ENCODE measurements around the gene TRAF3.
A peak's percentile ranks its signal among the peaks of the same experiment; 100 is the strongest.
"Not testable (repeated sequence)": the region's sequence is repeated elsewhere in the genome, so short reads cannot be mapped to it uniquely, and the experiment has no call there.

Gene TRAF3

GRCh38 chr14:102751088-102751487, 26.2 kb upstream of the TRAF3 start:
- DNase-seq (ENCODE audit: extremely low read depth in 1 of 2, low read depth in 1 of 2), result no peak

- DNase-seq (ENCODE audit: extremely low read depth in 1 of 2, low read depth in 1 of 2), result no peak
Observed at GRCh38 chr14:102752239-102752847, 24.9 kb upstream of the TRAF3 start.

GRCh38 chr14:102754370-102755262, 22.6 kb upstream of the TRAF3 start:
- no peak for DNase-seq (ENCODE audit: extremely low read depth in 1 of 2, low read depth in 1 of 2)

GRCh38 chr14:102757646-102758045, 19.6 kb upstream of the TRAF3 start:
- DNase-seq (ENCODE audit: extremely low read depth in 1 of 2, low read depth in 1 of 2), result no peak

GRCh38 chr14:102758087-102758486, 19.2 kb upstream of the TRAF3 start:
- no peak for DNase-seq (ENCODE audit: extremely low read depth in 1 of 2, low read depth in 1 of 2)

GRCh38 chr14:102759456-102760187, 17.6 kb upstream of the TRAF3 start:
- no peak for DNase-seq (ENCODE audit: extremely low read depth in 1 of 2, low read depth in 1 of 2)

- DNase-seq (ENCODE audit: extremely low read depth in 1 of 2, low read depth in 1 of 2), result no peak
Observed at GRCh38 chr14:102760496-102761193, 16.6 kb upstream of the TRAF3 start.

GRCh38 chr14:102761206-102761605, 16.0 kb upstream of the TRAF3 start:
- DNase-seq (ENCODE audit: extremely low read depth in 1 of 2, low read depth in 1 of 2), result no peak

- no peak for DNase-seq (ENCODE audit: extremely low read depth in 1 of 2, low read depth in 1 of 2)
Observed at GRCh38 chr14:102764220-102764671, 13.0 kb upstream of the TRAF3 start.

- not testable (repeated sequence) for DNase-seq (ENCODE audit: extremely low read depth in 1 of 2, low read depth in 1 of 2)
Observed at GRCh38 chr14:102765770-102766169, 11.5 kb upstream of the TRAF3 start.

GRCh38 chr14:102768223-102769048, 8.8 kb upstream of the TRAF3 start:
- DNase-seq (ENCODE audit: extremely low read depth in 1 of 2, low read depth in 1 of 2), result no peak

- DNase-seq (ENCODE audit: extremely low read depth in 1 of 2, low read depth in 1 of 2), result no peak
Observed at GRCh38 chr14:102769049-102769327, 8.3 kb upstream of the TRAF3 start.

- DNase-seq (ENCODE audit: extremely low read depth in 1 of 2, low read depth in 1 of 2), result no peak
Observed at GRCh38 chr14:102770147-102771123, 6.8 kb upstream of the TRAF3 start.

- DNase-seq (ENCODE audit: extremely low read depth in 1 of 2, low read depth in 1 of 2), result no peak
Observed at GRCh38 chr14:102771144-102771543, 6.1 kb upstream of the TRAF3 start.

- no peak for DNase-seq (ENCODE audit: extremely low read depth in 1 of 2, low read depth in 1 of 2)
Observed at GRCh38 chr14:102772781-102773570, 4.3 kb upstream of the TRAF3 start.

GRCh38 chr14:102774391-102775153, 2.7 kb upstream of the TRAF3 start:
- peak; percentile 7 to 32 for DNase-seq (ENCODE audit: extremely low read depth in 1 of 2, low read depth in 1 of 2)

All from stimulated activated CD8-positive, alpha-beta memory T cell treated with anti-CD3 and anti-CD28 coated beads, Interleukin-7, amount 100 ng/mL, for 48 hours (primary cell).